GM18909 (cell line): Measurements from ENCODE around the gene ENOX1.

Source experiments
- ATAC-seq: cut with Tn5 transposase; IDR thresholded peaks from one replicate; pipeline ENCODE4 v1.9.1; 2021; ENCODE audit warnings: mild to moderate bottlenecking; ENCODE audit not compliant: unreplicated experiment, poor library complexity

Gene ENOX1

DNA sequence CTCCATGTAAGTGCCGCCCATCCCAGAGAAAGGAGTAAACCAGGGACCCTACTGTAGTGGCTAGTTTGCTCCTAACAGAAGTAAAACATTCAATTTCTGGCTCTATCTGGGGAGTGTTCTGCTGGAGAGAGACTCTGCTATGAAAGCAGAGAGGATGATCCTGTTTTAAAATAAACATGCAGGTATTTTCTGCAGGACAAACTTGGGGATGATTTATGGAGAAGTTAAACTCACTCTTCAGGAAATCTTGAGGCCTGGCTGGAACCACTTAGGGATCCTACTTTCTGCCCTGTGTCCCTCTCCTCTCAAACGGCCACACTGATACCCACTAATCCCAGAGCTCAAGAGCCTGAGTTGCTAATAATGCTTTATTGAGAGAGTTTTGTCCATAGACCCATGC, 482.3 kb downstream of the ENOX1 start:
- ATAC-seq: no peak

DNA sequence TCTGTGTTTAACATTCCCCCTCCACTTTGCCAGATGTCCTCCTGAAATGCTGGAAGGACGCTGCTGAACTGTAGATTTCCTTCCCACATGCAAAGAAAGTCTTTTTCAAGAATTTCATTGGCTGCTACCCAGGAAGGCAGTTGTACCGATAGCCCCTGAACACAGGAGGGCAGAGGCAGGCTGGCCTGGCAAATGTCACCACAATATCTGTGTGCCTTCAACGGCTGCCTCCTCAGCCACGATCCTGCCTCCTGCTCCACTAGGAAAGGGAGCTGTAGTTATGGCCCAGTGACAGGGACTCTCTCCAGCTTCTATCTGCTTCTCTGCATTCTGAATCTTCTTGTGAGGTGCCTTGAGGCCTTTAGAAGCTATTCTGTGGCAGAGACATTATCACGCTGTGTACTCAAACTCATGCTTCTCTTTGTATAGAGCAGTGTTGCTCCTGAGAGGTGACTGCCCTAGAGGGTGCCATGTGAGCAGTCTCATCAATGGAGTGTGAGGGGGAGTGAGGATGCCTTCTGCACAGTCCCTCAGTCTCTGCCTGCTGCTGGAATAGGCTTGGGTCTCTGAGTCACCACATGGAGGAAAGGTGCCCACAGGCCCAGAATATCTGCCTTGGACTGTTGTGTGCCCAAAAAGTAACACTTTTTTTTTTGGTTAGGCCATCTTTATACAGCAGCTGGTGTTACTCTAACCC, 483.6 kb downstream of the ENOX1 start:
- ATAC-seq: peak; percentile 68

DNA sequence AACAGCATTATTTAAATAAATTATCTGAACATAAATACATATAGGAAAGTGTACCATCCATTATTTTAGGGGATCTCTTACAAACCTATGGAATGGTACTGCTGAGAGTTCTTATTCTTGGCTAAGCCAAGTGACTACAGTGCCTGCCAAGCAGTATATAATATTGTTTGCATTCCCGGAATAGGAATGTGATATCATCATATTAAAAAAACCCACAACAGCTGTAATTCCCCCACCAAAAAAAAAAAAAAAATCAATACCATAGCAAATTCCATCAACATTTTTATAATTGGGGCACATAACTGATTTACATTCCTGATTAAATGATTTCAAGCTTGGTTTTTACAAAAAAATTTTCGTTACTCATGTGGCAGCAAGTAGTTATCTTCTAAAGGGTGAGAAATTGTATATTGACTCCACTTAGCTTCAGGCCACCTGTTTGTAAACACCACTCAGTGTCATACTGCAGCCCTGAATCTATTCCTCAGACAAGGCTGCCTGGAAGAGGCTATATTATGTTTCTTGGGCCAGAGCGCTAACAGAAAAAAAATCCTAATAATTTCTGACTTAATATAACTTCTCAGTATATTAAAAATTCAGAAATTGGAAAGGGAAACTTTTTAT, 485.3 kb downstream of the ENOX1 start:
- ATAC-seq: no peak

DNA sequence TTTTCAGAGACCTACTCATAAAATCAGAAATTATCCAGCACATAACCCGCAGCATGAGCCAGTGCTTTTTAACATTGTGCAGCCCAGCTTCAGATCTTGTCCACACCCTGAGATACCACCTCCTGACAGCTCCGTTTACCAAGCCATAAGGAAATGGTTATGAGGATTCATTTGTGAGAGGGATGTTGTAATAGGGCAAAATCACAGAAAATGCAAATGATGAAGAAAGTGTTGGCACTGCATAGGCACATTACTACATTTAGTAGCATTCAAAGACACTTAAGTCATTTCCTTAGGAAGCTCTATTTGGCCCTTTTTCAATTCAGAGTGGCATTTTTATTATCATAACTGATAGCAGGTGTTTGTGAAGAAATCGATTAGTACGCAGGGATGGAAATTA, 485.9 kb downstream of the ENOX1 start:
- no peak for ATAC-seq

DNA sequence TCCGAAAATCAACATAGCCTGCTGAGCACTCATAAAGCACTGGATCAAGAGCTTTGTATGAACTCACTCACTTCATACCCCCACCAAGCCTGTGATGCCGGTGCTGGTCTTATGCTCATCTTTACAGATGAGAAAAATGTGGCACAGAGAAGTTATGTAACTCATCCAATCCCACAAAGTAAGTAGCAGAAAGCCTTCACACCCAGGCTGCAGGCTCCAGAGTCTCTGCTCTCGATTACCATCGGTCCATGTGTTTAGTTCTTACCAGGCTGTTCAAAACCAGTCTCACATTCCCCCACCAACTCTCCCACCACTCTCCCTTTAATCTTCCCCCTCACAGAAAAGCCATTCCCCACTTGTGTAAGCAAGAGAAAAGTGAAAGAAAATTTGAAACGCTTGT, 487.4 kb downstream of the ENOX1 start:
- ATAC-seq: no peak

DNA sequence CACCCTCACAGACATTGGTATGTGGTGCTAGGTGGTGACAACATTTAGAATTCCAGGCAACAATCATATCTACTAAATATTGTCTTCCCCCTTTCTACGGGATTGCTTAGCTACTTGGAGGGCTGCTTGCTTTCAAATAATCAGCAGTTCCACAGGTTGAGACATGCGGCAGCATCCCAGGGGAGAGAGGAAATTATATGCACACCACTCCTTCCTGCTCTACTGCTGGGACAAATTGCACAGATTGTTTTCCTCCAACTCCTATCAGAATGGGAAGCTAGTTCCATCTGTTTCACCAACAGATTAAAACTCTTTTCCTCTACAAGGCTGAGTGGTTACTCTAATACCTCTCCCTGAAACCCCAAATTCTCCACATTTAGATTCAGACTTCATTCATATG, 488.0 kb downstream of the ENOX1 start:
- ATAC-seq: no peak

DNA sequence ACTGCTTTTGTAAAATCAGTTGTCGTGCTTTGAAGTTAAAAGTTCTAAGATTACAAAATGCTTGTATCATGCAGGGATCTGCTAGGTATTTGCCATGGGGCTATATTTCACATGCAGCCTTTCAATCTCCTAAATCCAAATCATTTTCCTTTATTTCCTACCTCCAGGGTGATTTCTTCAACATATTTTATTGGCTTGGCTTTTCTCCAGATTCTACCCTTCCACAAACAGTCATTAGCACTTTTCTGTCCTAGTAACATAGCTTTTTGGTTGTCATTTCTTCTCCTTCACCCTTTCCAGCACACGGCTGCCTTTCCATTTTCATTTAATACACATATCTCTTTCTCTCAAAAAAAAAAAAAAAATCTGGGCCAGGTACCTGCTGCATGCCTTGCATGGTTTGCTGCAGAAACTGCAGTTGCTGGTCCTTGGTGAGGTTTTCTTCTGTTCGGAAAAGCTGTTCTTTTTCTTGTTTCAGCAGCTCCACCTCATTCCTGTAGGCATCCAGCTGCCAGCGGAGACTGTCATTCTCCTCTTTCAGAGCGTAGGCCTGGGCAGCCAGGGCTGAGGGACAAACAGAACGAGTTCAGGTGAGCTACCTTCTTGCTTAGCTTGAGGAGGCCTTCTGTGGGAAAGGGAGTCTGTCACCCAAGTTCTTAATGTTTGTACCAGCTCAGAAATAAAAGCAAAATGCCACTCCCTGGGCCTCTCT, 488.6 kb downstream of the ENOX1 start:
- ATAC-seq: no peak

DNA sequence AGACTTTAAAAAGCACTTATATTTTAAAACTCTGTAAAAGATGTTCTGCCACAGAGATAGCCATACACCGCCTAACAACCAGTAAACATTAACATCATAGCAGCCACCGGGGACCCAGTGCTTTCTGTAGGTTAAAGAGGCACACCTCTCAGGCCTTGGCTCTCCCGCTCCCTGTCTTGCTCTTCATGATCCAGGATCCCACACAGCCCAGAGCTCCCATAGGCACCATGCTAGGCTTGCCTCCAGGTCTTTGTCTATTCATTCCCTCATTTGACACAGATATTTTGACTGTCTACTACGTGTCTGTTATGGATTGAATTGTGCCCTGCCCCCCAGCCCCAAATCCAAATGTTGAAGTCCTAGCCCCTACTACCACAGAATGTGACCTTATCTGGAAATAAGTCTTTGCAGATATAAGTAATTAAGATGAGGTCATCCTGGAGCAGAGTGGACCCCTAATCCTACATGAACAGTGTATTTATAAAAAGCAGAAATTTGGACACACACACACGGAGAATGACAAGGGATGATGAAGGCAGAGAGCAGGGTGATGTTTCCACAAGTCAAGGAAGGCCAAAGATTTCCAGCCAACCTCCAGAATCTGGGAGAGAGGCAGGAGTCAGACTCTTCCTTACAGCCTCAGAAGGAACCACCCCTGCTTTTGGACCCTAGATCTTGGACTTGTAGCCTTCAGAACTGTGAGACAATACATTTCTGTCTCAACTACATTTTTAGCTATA, 490.8 kb downstream of the ENOX1 start:
- no peak for ATAC-seq

DNA sequence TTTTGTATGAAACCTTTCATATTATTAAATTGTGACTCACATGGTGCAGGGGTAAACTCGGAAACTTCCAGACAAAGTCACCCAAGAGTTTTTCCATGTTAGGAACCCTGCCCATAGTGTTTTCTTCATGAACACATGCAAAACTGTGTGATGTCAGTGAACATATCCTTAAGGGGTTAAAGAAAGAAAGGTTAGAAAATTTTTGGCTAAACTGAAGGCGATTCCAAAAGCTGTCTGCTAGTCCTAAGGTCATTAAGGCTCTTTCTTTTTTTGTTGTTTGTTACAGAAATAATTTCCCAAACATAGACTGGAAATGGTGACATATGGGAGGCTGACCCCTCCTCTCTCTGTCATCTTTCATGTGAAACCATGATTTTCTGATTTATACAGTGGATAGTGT, 491.5 kb downstream of the ENOX1 start:
- no peak for ATAC-seq

DNA sequence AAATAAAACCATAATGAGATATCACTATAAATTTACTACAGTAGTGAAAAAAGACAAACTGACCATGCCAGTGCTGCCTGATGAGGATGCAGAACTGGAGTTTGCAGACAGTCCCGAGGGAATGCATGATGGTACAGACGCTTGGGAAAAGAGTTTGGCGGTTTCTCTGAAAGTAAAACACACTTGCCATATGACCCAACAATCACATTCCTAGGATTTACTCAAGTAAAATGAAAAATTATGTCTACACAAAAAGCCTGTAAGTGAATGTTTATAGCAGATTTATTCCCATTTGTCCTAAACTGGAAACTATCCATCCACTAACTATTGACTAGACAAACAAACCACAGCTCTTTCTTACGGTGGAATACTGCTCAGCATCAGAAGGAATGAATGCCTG, 492.4 kb downstream of the ENOX1 start:
- ATAC-seq: no peak

DNA sequence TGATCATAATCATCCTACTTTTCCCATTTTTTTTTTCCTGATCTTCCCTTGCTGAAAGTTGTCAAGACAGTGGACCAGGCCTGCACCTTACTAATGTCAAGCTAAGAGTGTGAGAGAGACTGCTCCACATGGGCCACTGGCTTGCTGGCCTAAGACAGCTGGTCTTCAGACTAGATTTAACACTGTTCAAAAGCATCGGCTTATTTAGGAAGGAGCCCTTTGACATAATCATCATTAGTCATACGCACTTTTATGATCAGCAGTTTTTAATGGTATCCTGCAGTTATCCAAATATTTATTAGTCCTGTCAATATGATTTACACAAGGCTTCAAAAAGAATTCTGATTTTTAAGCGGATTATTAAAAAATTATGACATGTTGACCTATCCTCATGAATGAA, 492.8 kb downstream of the ENOX1 start:
- ATAC-seq: no peak

DNA sequence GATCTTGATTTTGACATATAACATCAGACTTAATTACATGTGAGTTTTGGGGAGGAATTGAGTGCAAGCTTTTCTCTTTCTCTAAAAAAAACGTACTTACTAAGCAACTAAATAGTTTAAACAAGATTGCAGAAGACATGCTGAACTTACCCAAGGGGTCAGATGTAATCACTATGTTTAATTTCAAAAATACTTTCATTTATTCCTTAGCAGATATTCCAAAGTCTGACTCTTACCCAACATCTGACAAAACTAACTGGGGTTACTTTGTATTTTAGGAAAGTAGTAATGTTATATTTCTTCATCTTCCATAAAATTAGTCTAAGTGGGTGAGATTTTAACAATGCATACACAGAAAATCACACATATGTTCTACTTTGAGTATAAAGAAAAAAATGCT, 493.2 kb downstream of the ENOX1 start:
- ATAC-seq: no peak

DNA sequence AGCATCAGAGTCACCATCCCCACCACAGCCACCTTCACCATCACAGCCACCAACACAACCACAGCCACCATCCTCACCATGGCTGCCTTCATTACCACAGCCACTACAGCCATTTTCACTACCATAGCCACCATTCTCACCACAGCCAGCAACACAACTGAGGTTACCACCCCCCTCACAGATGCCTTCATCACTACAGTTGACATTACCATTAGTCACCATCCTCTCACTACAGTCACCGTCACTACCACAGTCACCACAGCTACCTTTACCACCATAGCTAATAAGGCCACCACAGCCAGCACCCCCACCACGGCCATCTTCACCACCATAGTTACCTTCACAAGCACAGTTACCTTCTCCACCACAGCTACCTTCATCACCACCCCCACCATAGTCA, 493.8 kb downstream of the ENOX1 start:
- ATAC-seq: no peak

DNA sequence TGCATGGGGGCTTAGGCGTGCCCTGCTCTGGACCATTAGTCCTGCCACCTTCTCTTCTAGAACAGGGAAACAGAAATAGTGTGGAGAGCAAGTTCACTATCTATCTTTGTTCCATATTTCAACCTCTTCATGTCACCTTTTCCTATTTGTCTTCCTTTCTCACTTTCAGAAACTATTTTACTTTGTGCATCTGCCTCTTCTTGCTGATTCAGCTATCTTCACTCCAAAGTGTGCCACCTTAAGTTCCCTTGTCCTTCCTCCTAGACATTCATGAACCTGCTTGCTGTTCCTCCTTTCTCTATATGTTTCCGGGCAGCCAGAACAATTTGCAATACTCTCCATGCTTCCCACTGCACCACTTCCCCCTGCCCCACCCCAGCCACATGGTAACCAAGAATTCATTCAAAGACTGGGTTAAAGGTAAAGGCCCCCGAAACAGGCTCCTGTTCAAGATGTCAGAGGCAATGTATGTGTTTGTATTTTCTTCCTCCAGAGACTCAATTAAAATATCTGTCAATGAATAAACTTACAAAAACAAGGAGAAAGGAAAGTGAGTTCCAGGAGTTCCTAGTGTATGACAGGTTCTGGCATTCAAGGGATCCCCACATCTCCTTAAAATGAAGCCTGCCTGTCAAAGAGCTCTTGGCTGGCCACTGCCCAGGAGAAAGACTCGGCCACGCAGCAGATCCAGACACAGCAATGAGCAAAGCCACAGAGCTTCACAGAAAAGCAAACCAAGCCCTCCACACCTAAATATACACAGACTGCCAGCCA, 495.3 kb downstream of the ENOX1 start:
- ATAC-seq: no peak

DNA sequence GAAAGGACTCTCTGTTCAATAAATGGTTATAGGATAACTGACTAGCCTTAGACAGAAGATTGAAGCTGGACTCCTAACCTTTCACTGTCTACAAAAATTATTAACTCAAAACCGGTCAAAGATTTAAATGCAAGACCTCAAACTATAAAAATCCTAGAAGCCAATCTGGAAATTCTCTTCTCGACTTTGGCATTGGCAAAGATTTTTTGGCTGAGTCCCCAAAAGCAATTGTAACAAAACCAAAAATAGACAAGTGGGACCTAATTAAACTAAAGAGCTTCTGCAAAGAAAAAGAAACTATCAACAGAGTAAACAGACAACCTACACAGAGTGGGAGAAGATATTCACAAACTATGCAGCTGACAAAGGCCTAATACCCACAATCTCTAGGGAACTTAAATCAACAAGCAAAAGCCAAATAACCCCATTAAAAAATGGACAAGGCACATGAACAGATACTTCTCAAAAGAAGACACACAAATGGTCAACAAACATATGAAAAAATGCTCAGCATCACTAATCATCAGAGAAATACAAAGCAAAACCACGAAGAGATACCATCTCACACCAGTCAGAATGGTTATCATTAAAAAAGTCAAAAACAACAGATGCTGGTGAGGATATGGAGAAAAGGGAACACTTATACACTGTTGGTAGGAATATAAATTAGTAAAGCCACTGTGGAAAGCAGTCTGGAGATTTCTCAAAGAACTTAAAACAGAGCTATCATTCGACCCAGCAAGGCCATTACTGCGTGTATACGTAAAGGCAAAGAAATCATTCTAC, 497.1 kb downstream of the ENOX1 start:
- no peak for ATAC-seq

DNA sequence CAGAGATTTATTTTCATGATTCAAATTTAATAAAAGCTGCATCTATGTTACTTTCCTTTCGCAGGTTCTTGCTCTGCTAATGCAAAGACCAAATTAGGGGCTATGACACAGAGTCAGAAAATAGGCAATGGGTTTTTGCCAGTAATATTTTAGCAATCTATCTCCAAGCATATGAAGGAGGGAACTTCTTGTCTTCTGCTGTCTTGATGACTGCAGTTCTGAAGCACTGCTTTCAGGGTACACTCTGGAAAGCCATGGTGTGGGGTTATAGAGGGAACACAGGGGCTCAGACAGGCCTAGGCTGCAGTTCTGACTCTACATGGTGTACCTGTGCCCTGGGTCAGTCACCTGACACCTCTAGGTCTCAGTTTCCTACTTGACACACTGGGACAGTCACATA, 500.0 kb downstream of the ENOX1 start:
- ATAC-seq: no peak

DNA sequence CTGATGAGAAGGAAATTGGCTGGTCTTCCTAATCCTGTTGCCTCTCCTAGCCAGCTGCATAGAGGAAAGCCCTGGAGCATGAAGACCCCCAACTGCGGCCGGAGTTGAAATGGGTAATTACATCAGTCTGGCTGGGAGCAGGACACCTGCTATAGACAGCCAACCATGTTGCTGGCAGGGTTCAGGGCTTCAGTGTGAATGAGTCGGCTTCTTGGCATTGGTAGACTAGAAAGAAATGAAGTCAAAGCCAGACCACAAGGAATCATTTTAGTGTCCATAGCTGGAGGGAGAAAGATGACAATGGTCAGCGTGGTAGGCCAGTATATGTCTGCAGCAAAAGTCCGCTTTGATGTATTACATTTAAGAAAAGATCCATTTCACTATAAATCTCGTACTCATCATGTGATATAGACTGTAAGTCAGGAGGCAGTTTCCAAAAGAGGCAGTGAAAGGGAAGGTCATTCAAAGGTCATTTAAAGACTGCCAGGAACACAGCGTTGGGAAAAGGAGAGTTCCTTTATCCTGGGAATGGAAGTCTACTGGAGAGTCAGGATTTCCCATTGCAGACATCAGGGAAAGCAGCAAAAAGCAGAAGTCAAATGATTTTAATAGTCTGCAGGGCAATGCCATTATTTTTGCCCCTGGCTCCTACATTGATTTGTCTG, 500.7 kb downstream of the ENOX1 start:
- no peak for ATAC-seq

DNA sequence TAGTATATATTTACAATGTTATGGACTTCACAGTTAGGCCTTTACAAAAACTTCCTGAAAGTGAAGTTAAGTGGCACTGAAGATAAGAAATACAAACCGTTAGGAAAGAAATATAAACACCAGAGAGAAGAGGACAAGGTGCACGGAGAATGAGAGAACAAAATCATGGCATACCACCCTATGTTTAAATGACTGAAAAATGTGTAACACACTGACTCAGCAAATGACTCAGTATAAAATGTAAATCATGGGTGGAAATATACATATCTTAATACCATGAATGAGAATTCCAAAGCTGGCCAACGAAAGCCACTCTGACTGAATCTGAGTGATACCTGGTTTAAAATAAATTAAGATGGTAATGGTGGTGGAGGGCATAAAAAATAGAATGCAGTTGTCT, 502.6 kb downstream of the ENOX1 start:
- no peak for ATAC-seq

DNA sequence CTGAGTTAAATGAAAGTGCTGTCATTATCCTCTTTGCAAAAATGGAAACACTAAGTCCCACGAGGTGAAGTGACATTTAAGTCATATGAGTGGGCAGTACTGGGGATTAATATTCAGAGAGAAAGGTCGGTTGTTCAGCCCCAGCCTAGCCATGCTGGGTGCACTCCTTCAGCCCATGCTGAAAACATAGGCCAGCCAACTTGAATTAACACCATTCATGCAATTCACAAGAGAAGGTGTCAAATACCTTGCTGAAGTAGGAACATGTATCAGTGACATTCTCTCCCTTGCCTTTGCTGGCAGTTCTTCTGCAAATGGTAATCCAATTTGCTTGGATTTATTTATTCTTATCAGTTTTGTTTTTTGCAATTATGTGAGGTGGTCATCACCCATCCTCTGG, 507.1 kb downstream of the ENOX1 start:
- ATAC-seq: no peak
